ENCODE data around the gene UROD.

UROD gene

GRCh38 chr1:45009296-45009865 lies 2.7 kb upstream of the UROD start:
- no peak for DNase-seq

GRCh38 chr1:45009956-45010854 lies 1.8 kb upstream of the UROD start:
- DNase-seq, result peak; percentile 14

GRCh38 chr1:45010855-45011811 lies 921 bp upstream of the UROD start, which contains the start of gene HECTD3:
Gene HECTD3, minus strand, starts transcription at chr1:45011324. Its CDS starts 67 bp downstream, at chr1:45011257.
- DNase-seq, result peak; percentile 79

GRCh38 chr1:45012639-45013278 lies 705 bp downstream of the UROD start:
- DNase-seq, result peak; percentile 13

- no peak for DNase-seq
Measured at GRCh38 chr1:45013551-45014209, 1.6 kb downstream of the UROD start.

GRCh38 chr1:45014321-45015028 lies 2.4 kb downstream of the UROD start:
- DNase-seq, result peak; percentile 86

GRCh38 chr1:45015683-45016082 lies 3.6 kb downstream of the UROD start:
- DNase-seq, result no peak

GRCh38 chr1:45016090-45016697 lies 4.1 kb downstream of the UROD start:
- no peak for DNase-seq

GRCh38 chr1:45016767-45017166 lies 4.7 kb downstream of the UROD start:
- DNase-seq, result no peak

- peak; percentile 68 for DNase-seq
Measured at GRCh38 chr1:45018599-45019230, 6.7 kb downstream of the UROD start.

- DNase-seq, result no peak
Measured at GRCh38 chr1:45023663-45024062, 11.6 kb downstream of the UROD start.

GRCh38 chr1:45026446-45026845 lies 14.4 kb downstream of the UROD start:
- no peak for DNase-seq

GRCh38 chr1:45032837-45033236 lies 20.8 kb downstream of the UROD start:
- no peak for DNase-seq

GRCh38 chr1:45033356-45033755 lies 21.3 kb downstream of the UROD start:
- no peak for DNase-seq

- DNase-seq, result no peak
Measured at GRCh38 chr1:45035631-45036301, 23.7 kb downstream of the UROD start.

- DNase-seq, result no peak
Measured at GRCh38 chr1:45037456-45037855, 25.4 kb downstream of the UROD start.

GRCh38 chr1:45038240-45038639 lies 26.2 kb downstream of the UROD start:
- DNase-seq, result no peak

- DNase-seq, result no peak
Measured at GRCh38 chr1:45038661-45039364, 26.8 kb downstream of the UROD start.

GRCh38 chr1:45040297-45040696 lies 28.2 kb downstream of the UROD start:
- no peak for DNase-seq
